Common myeloid progenitor, CD34-positive (primary cell): ENCODE results near the gene DDX18.
"Not testable (repeated sequence)": the region's sequence is repeated elsewhere in the genome, so short reads cannot be mapped to it uniquely, and the experiment has no call there.

Experiments
- CTCF ChIA-PET: fragments of 350-600 bp; sonication (Branson Sonifier 250); formaldehyde crosslinking; loops from one replicate; lab custom pipeline; 2021; ENCODE audit warnings: antibody characterized with exemption; lab: Charles Lee
- POLR2A ChIA-PET: fragments of 350-600 bp; sonication (Branson Sonifier 250); formaldehyde crosslinking; loops from one replicate; lab custom pipeline; 2021; ENCODE audit warnings: antibody characterized with exemption; lab: Charles Lee
- DNase-seq, 3 donors: peaks; one replicate each; pipeline versions ENCODE4 v3.0.0 to v3.0.0-alpha.2; 2013
- H3K27ac ChIP-seq, 2 experiments: 1 replicate in 1 of 2; 2 replicates in 1 of 2; pipeline ENCODE4 v1.7.0; 2013; ENCODE audit warnings: inconsistent platforms in 2 of 2, low read length in 2 of 2, mild to moderate bottlenecking in 2 of 2, low read depth in 1 of 2, moderate library complexity in 1 of 2; ENCODE audit not compliant: severe bottlenecking in 2 of 2, insufficient read depth in 1 of 2, poor library complexity in 1 of 2
- H3K27me3 ChIP-seq, 5 experiments: replicated peaks in 2 of 5; 1 replicate in 3 of 5; 2 replicates in 2 of 5; pipeline versions ENCODE4 v1.6.1 to v1.7.0; 2013; ENCODE audit warnings: low read length in 4 of 5, mild to moderate bottlenecking in 2 of 5, moderate library complexity in 2 of 5, inconsistent platforms in 1 of 5; ENCODE audit not compliant: insufficient read depth in 5 of 5, control insufficient read depth in 4 of 5
- H3K36me3 ChIP-seq, 4 experiments: 1 replicate in 2 of 4; 2 replicates in 2 of 4; pipeline versions ENCODE4 v1.6.1 to v1.7.0; 2013; ENCODE audit warnings: low read length in 3 of 4, control low read depth in 1 of 4, mild to moderate bottlenecking in 1 of 4; ENCODE audit not compliant: control insufficient read depth in 4 of 4, insufficient read depth in 4 of 4
- H3K4me1 ChIP-seq, 4 experiments: 1 replicate in 3 of 4; 2 replicates in 1 of 4; pipeline versions ENCODE4 v1.6.1 to v1.7.1; 2013; ENCODE audit warnings: low read length in 3 of 4, mild to moderate bottlenecking in 3 of 4, control low read depth in 1 of 4, inconsistent platforms in 1 of 4, moderate library complexity in 1 of 4; ENCODE audit not compliant: control insufficient read depth in 4 of 4, insufficient read depth in 4 of 4; ENCODE audit errors: control extremely low read depth in 1 of 4
- H3K4me3 ChIP-seq, 7 experiments: 1 replicate in 4 of 7; 2 replicates in 3 of 7; pipeline versions ENCODE4 v1.5.1 to v1.7.0; 2013; ENCODE audit warnings: mild to moderate bottlenecking in 7 of 7, low read length in 6 of 7, moderate library complexity in 6 of 7, inconsistent platforms in 2 of 7, low read depth in 2 of 7, control low read depth in 1 of 7; ENCODE audit not compliant: insufficient read depth in 4 of 7, control insufficient read depth in 1 of 7; ENCODE audit errors: extremely low read depth in 1 of 7
- H3K9me3 ChIP-seq, 5 experiments: 1 replicate in 4 of 5; 2 replicates in 1 of 5; pipeline versions ENCODE4 v1.6.1 to v1.7.1; 2013; ENCODE audit warnings: low read length in 4 of 5, mild to moderate bottlenecking in 2 of 5, inconsistent platforms in 1 of 5, low read depth in 1 of 5, moderate library complexity in 1 of 5; ENCODE audit not compliant: control insufficient read depth in 4 of 5, insufficient read depth in 2 of 5; ENCODE audit errors: control extremely low read depth in 1 of 5
- WGBS: methylation state at CpG from one replicate; pipeline ENCODE4 v1.1.5; 2013; ENCODE audit not compliant: insufficient coverage; 5-methylcytosine and 5-hydroxymethylcytosine counted together

The DDX18 gene

DNA sequence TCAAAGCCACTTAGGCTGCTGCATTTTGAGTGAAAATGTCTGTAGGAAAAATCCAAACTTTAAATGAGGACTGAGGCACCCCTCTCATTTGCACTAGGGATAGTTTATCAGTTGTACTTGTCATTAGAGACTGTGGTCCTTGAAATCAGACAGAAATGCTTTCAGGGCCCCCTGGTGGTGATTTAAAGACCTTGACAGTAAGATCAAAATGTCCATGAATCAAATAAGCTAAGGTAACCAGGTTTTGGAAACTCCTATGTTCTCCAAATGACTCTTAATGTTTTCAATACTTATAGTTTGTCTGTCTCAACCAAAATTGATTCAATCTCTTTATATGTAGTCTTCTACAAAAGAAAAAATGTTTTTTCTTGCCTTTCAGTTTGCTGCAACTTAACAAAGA is 28.8 kb upstream of the DDX18 start:
- Histone ChIP-seq H3K9me3 (peaks cover 0 to 6% (median 2%) of the 10 kb centered on the region in 5 experiments), H3K4me3 (no peak overlapping the region), H3K27ac (no peak overlapping the region), H3K27me3 (peaks cover 0 to 2% (median 0%) of the 10 kb centered on the region in 5 experiments), H3K36me3 (no peaks in the 10 kb centered on the region), H3K4me1 (no peaks in the 10 kb centered on the region)
- ChIA-PET CTCF (interaction anchor here (0.6 kb wide), 2 partner anchors 10 to 1110 kb away, joined by 3 read pairs; no protein-coding TSS in a partner anchor), POLR2A (no interaction called here)
- peak; percentile 49 to 66 (median 60) for DNase-seq

DNA sequence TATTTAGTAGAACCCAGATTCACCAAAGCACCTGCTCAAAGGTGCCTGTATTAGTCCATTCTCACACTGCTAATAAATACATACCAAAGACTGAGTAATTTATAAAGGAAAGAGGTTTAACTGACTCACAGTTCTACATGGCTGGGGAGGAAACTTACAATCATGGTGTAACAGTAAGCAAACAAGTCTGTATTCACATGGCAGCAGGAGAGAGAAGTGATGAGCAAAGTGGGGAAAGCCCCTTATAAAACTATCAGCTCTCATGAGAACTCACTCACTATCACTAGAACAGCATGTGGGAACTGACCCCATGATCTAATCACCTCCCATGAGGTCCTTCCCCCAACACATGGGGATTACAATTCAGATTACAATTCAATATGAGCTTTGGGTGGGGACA is 28.0 kb upstream of the DDX18 start:
- CTCF ChIA-PET, result interaction anchor here (1.0 kb wide), 1 partner anchor 28 kb away, joined by 3 read pairs; the partner anchor contains the start of gene DDX18
- H3K9me3 ChIP-seq, result peaks cover 0 to 6% (median 2%) of the 10 kb centered on the region in 5 experiments
- DNase-seq, result no peak
- no peak overlapping the region for H3K4me3 ChIP-seq
- POLR2A ChIA-PET, result no interaction called here
- H3K4me1 ChIP-seq, result no peaks in the 10 kb centered on the region
- H3K36me3 ChIP-seq, result no peaks in the 10 kb centered on the region
- H3K27ac ChIP-seq, result no peak overlapping the region
- peaks cover 0 to 2% (median 0%) of the 10 kb centered on the region in 5 experiments for H3K27me3 ChIP-seq

DNA sequence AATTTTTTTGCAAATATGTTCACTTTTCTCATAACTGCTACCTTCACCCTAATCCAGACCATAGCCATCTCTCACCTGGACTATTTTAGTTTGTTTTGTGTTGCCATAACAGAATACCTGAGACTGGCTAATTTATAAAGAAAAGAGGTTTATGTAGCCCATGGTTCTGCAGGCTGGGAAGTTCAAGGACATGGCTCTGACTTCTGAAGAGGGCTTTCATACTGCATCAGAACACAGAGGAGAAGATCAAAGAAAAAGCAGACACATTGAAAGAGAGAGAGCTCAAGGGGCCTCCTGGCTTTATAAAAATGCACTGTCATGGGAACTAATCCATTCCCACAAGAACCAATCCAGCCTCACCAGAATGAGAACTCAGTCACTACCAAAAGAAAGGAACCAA is 25.0 kb upstream of the DDX18 start:
- H3K27ac ChIP-seq, result no peak overlapping the region
- peaks cover 0 to 6% (median 2%) of the 10 kb centered on the region in 5 experiments for H3K9me3 ChIP-seq
- H3K27me3 ChIP-seq, result peaks cover 0 to 2% (median 0%) of the 10 kb centered on the region in 5 experiments
- DNase-seq, result no peak
- no peak overlapping the region for H3K4me3 ChIP-seq
- no peaks in the 10 kb centered on the region for H3K36me3 ChIP-seq
- H3K4me1 ChIP-seq, result no peaks in the 10 kb centered on the region
- ChIA-PET CTCF (no interaction called here), POLR2A (no interaction called here)

DNA sequence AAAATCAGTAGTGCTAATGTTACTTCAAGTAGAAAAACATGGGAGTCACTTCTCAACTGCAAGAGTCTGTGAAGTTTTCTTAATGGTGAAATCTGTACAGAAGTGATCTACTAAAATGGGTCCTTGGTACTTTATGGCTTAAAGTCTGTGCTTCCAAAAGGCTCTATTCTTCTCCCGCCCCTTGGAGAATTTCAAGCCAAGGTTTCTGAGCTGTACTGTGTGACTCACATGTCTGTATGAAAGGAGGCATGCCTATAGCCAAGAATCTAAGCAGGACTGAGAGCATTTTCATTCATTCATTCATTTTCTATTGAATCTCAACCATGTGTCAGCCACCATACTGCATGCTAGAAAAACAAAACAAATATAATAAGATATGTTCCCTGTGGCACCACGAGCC is 19.8 kb upstream of the DDX18 start:
- ChIA-PET CTCF (no interaction called here), POLR2A (no interaction called here)
- Histone ChIP-seq H3K4me1 (no peaks in the 10 kb centered on the region), H3K27ac (no peak overlapping the region), H3K27me3 (peaks cover 0 to 3% (median 0%) of the 10 kb centered on the region in 5 experiments), H3K36me3 (no peaks in the 10 kb centered on the region), H3K9me3 (peaks cover 0 to 4% (median 0%) of the 10 kb centered on the region in 5 experiments), H3K4me3 (no peak overlapping the region)
- DNase-seq, result no peak
- WGBS, result 100% methylated on average over 2 of the region's 2 CpGs

DNA sequence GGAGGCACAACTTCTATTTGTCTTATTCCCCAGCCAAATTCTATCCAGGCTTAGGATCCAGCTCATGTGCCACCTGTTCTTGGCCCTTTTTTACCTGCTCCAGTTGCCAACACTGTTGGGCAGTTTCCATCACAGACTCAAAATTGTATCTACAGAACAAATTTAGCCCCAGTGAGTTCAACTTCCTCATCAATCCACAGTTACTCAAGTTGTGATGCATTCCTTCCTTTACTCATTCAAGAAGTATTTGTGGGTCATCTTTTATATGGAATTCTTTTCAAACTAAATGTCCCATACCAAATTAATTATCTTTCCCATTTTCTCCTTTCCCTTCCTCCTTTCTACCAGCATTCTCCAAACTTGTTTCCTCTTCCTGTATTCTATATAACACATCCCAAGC is 12.7 kb upstream of the DDX18 start:
- H3K4me3 ChIP-seq, result no peak overlapping the region
- no peaks in the 10 kb centered on the region for H3K4me1 ChIP-seq
- no peak for DNase-seq
- peaks cover 0 to 6% (median 2%) of the 10 kb centered on the region in 5 experiments for H3K27me3 ChIP-seq
- no peak overlapping the region for H3K27ac ChIP-seq
- H3K36me3 ChIP-seq, result no peaks in the 10 kb centered on the region
- peaks cover 0 to 4% (median 0%) of the 10 kb centered on the region in 5 experiments for H3K9me3 ChIP-seq
- CTCF ChIA-PET, result interaction anchor here (2.5 kb wide), 1 partner anchor 13 kb away, joined by 7 read pairs; the partner anchor contains the start of gene DDX18
- POLR2A ChIA-PET, result no interaction called here

DNA sequence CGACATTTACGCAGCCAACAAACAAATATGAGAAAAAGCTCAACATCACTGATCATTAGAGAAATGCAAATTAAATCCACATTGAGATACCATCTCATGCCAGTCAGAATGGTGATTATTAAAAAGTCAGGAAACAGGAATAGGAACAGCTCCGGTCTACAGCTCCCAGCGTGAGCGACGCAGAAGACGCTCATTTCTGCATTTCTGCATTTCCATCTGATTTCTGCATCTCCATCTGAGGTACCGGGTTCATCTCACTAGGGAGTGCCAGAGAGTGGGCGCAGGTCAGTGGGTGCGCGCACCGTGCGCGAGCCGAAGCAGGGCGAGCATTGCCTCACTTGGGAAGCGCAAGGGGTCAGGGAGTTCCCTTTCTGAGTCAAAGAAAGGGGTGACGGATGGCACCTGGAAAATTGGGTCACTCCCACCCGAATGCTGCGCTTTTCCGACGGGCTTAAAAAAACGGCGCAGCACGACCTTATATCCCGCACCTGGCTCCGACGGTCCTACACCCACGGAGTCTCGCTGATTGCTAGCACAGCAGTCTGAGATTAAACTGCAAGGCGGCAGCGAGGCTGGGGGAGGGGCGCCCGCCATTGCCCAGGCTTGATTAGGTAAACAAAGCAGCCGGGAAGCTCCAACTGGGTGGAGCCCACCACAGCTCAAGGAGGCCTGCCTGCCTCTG is 10.7 kb upstream of the DDX18 start:
- 21% methylated on average over 14 of the region's 35 CpGs for WGBS
- H3K27ac ChIP-seq, H3K27me3 ChIP-seq, POLR2A ChIA-PET, H3K9me3 ChIP-seq, DNase-seq, H3K36me3 ChIP-seq, H3K4me1 ChIP-seq: not testable (repeated sequence)
- CTCF ChIA-PET, result interaction anchor here (2.5 kb wide), 1 partner anchor 11 kb away, joined by 7 read pairs; the partner anchor contains the start of gene DDX18
- peak overlapping the region in 3 of 7 experiments; percentile 23 to 48 (median 34) for H3K4me3 ChIP-seq

DNA sequence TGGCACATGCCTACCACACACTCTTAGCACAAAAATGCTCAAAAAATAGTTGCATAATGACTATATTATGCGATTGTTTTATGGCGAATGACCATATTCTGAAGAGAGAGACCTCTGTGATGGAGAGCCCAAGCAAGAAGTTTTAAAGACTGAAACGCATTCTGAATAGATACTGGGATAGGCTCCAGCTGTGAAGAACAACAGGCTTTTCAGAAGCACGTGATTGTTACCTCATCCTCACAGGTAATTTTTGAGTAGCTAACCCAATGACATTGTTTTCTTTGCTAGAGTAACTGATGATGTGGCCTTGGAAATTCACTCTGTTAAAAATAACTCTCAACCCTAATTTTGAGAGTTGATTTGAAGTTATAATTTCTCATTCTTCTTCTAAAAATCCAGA is 2.0 kb upstream of the DDX18 start:
- ChIA-PET POLR2A (no interaction called here), CTCF (interaction anchor here (3.3 kb wide), 2 partner anchors 22 to 191 kb away, joined by 17 to 27 read pairs; no protein-coding TSS in a partner anchor)
- Histone ChIP-seq H3K4me1 (peaks cover 6 to 16% (median 8%) of the 10 kb centered on the region in 4 experiments), H3K9me3 (no peaks in the 10 kb centered on the region), H3K36me3 (peaks cover 0 to 5% (median 1%) of the 10 kb centered on the region in 4 experiments), H3K27ac (no peak overlapping the region), H3K4me3 (no peak overlapping the region), H3K27me3 (no peaks in the 10 kb centered on the region)
- WGBS, result 85% methylated on average over 4 of the region's 4 CpGs
- no peak for DNase-seq
